GM12892 (cell line): ENCODE measurements around the gene ADSS1.

Experiments used
- POLR2A ChIP-seq: IDR thresholded peaks from 2 replicates; pipeline ENCODE4 v1.6.1; 2011; ENCODE audit warnings: low read depth, low read length, control low read depth
- POLR2AphosphoS5 ChIP-seq: IDR thresholded peaks from 2 replicates; pipeline ENCODE4 v1.6.1; 2011; ENCODE audit warnings: low read depth, low read length, control low read depth

GRCh38 chr14:104777808-104778249, 53.8 kb downstream of the ADSS1 start:
- TF ChIP-seq POLR2A (no peak), POLR2AphosphoS5 (no peak)
